Measurements from ENCODE around the gene CTSW.

Gene CTSW

DNA sequence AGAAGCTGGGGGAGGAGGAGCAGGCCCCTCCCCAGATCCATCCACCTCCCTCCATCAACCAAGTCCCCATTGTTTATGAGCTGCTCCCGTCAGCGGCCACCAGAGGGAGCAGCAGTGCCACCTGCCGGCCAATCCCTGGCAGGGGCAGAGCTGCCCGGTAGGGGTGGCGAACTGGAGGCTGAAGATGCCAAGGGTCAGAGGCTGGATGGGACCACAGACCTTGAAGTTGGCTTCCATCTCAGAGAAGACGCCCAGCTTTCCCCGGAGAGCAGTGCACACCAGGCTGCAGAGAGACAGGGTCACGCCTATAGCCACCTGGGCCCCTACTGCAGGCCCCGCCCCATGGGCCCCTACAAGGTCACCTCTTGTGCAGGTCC, 5.1 kb downstream of the CTSW start:
- peak in 49 of 56 donors; percentile 12 to 87 (median 57) for DNase-seq

- DNase-seq, result no peak
Observed at GRCh38 chr11:65885231-65885630, 5.6 kb downstream of the CTSW start.

DNA sequence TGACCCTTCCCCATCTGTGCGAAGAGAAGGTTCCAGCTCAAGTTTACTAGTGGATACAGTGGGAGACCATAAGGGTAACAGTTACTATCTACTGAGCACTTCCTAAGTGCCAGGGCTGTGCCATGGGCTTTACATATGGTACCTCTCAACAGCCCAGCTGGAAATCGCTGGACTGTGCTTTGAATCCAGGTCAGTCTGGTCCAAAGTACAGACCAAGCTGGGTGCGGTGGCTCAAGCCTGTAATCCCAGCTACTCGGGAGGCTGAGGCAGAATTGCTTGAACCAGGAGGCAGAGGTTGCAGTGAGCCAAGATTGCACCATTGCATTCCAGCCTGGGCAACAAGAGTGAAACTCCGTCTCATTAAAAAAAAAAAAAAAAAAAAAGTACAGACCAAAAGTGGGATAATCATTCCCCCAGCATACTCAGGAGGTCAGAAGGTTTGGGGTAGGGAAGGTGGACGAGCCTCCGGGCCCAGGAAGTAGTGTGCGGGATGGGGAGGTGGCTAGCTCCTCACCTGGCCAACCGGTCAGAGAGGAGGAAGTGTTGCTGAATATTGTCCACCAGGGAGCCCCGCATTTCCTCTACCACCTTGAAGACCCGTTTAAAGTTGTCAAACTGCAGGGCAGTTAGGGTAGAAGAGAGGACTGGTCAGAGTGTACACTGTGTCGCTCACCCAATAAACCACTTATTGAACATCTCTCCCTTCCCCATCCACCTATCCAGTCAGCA, 6.3 kb downstream of the CTSW start:
- DNase-seq, result no peak

- DNase-seq, result no peak
Observed at GRCh38 chr11:65886826-65887722, 7.4 kb downstream of the CTSW start.

GRCh38 chr11:65887723-65888162, 8.1 kb downstream of the CTSW start:
- peak in 8 of 56 donors; percentile 42 to 75 (median 63) for DNase-seq

GRCh38 chr11:65888163-65888814, 8.7 kb downstream of the CTSW start, which contains the start of gene FIBP:
FIBP (minus strand) TSS chr11:65888471; CDS start chr11:65888418, 53 bp downstream.
- peak in 55 of 56 donors; percentile 82 to 98 (median 95) for DNase-seq

DNA sequence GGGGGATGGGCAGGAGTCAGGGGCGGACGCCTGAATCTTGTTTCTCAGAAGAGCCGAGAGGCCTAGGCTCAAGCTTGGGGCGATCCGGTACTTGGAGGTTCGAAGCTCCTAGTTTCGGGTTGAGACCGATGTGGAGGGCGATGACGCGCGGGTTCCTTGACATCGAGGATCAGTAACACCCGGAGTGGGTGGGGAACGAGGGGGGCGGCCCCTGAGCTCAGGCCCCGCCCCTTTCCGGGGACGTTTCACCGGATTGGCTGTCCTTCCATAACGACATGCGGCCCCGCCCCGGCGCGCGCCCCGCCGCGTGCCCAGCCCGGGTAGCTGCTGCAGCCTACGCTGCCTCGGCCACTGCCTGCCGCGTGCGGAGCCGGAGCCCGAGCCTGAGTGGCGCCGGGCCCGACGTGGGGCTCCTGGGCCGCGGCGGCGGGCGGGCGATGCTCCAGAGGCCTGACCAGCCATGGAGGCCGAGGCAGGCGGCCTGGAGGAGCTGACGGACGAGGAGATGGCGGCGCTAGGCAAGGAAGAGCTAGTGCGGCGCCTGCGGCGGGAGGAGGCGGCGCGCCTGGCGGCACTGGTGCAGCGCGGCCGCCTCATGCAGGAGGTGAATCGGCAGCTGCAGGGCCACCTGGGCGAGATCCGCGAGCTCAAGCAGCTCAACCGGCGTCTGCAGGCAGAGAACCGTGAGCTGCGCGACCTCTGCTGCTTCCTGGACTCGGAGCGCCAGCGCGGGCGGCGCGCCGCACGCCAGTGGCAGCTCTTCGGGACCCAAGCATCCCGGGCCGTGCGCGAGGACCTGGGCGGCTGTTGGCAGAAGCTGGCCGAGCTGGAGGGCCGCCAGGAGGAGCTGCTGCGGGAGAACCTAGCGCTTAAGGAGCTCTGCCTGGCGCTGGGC, 10.9 kb downstream of the CTSW start, which contains the start of gene CCDC85B:
Gene CCDC85B (plus strand): TSS at position 350 of the 895 bp plus-strand sequence. CDS start 111 bp downstream, at position 461.
- DNase-seq, result peak; percentile 70 to 99 (median 96)

DNA sequence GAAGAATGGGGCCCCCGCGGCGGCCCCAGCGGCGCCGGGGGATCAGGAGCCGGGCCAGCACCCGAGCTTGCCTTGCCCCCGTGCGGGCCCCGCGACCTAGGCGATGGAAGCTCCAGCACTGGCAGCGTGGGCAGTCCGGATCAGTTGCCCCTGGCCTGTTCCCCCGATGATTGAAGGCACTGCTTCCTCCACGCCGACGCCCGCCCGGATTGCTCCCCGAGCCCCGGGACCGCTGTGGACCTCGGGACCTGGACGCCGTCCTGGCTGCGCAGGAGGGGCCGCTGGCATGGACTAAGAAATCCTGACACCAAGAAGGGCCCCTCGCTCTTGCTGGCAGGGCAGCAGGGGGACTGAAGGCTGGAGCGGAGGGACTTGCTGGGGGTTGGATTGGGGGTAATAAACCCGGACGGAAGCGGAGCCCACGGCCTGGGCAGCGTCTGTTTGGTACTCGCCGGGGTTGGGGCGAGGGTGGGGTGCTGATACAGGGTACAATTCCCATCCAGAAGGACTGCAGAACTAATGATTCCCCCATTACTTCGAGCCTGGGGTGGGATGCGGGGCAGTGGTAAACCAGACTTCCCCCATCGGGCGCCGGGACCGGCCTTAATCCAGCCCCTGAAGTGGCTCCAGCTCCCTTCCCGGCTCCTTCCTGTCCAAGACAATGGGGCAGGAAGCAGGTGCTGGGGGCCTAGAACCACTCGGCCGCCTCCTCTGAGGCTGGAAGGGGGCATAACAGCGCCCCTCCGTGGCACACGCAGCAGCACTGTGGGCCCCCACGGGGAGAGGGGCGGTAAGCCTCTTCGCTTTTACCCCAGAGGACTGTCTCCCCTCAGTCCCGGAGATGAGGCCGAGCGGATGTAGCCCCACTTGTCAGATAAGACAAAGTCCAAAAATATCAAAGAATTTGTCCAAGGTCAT, 11.8 kb downstream of the CTSW start:
- DNase-seq, result peak in 5 of 56 donors; percentile 11 to 34 (median 17)

DNA sequence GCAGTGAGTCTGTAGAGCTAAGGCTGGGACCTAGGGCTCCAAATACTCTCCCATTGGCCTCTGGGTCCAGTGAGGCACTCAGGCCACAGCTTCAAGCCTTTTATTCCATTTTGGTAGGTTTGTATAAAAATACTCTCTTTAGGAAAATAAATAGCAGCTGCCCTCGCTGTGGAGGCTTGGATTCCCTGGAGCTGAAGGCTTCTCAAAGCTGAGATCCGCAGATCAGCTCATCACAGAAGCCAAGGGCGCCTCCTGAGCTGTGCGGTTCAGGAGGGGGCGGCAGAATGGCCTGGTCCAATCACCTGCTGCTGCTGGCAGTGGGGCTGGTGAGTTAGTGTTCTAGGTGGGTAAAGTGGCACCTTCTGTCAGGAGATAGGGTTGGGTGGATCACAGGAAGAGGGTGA, 12.5 kb downstream of the CTSW start:
- peak in 2 of 56 donors; percentile 6 to 41 for DNase-seq

GRCh38 chr11:65892661-65893317, 13.2 kb downstream of the CTSW start:
- DNase-seq, result peak in 3 of 56 donors; percentile 11 to 25 (median 23)

GRCh38 chr11:65894034-65894591, 14.5 kb downstream of the CTSW start:
- peak in 5 of 56 donors; percentile 12 to 26 (median 16) for DNase-seq

GRCh38 chr11:65895482-65895981, 15.9 kb downstream of the CTSW start:
- DNase-seq, result no peak

DNA sequence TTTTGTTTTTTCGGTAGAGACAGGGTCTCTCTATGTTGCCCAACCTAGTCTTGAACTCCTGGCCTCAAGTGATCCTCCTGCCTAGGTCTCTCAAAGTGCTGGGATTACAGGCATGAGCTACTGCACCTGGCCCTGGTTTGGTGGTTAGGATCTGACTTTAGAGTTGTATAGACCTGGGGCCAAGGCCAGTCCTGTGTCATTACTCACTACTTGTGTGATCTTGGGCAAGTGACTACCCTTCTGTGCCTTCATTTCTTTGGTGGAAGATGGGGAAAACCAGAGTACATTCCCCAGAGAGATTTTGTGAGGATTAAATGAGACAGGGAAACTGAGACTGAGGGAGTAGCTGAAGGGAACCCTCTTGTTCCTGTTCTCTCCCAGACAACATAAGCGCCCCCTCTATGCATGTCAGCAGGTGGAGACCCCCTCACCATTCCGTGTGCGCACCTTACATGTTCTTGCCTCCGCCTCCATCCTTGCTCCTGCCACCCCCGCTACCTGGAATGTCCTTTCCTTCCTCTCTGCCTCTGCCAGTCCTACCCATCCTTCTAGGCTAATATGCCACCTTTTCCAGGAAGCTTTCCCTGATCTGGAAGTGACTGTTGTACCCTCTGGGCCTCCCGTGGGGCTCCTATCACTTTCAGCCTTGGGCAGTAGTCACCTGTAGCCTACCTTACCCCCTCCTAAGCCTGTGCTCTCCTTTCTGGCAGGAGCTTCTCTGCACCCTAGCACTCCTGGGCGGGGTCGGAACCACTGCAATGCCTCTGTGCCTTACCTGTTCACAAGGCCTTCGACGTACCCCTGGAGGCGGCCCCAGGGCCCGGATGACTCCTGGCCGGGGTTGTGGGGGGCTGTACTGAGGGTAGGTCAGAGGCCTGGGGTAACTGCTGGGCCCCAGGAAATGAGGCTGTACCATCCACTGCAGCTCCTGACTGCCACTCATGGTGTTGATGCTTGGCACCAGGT, 16.7 kb downstream of the CTSW start:
- DNase-seq, result no peak

GRCh38 chr11:65897020-65897471, 17.4 kb downstream of the CTSW start:
- DNase-seq, result no peak

DNA sequence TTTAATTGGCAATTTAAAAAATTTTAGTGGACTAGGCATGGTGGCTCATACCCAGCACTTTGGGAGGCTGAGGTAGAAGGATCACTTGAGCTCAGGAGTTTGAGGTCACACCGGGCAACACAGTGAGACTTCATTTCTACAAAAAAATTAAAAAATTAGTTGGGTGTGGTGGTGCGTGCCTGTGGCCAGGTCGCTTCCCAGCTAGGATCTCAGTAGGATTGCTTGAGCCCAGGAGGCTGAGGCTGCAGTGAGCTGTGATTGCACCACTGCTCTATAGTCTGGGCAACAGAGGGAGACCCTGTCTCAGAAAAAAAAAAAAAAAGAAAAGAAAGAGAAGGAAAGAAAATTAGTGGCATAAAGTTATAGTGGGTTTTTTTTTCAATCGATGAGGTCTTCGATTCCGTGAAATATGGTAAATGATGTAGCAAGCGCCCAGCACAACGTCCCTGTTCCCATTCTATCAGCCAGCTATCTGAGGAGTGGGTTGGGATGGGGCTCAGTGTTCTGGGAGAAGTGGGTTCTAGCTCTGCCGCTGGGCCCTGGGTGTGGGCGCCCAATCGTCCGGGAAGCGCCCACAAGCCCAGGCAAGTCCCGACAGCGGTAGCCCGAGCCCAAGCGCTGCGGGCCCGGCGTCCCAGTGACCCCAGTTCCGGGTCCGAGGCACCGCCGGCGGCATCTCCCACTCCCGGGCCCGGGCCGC, 19.2 kb downstream of the CTSW start:
- DNase-seq, result no peak
